ENCODE results near the gene TMEM272.

GRCh38 chr13:51840917-51841316 is 4.1 kb downstream of the TMEM272 start:
- TF ChIP-seq TARDBP (IDR thresholded peaks at IDR 0.05), result no peak
- no peak for TF ChIP-seq FOXK2 (IDR thresholded peaks at IDR 0.05)
- no peak for TF ChIP-seq FOXA1 (IDR thresholded peaks at IDR 0.05)
- TF ChIP-seq SP1 (IDR thresholded peaks at IDR 0.05), result no peak
- no peak for TF ChIP-seq FOXM1 (IDR thresholded peaks at IDR 0.05; ENCODE audit: borderline replicate concordance)
- no peak for TF ChIP-seq NFRKB (IDR thresholded peaks at IDR 0.05)
- TF ChIP-seq SUZ12 (IDR thresholded peaks at IDR 0.05), result no peak
- TF ChIP-seq HDGF (IDR thresholded peaks at IDR 0.05; ENCODE audit: borderline replicate concordance), result no peak
- no peak for TF ChIP-seq ELF4 (IDR thresholded peaks at IDR 0.05)
- no peak for TF ChIP-seq BHLHE40 (IDR thresholded peaks at IDR 0.05; ENCODE audit: borderline replicate concordance)
- TF ChIP-seq PKNOX1 (IDR thresholded peaks at IDR 0.05), result no peak
- no peak for TF ChIP-seq L3MBTL2 (conservative IDR thresholded peaks at IDR 0.05)
- TF ChIP-seq ZNF384 (IDR thresholded peaks at IDR 0.05), result no peak
- TF ChIP-seq CTBP1 (IDR thresholded peaks at IDR 0.05; ENCODE audit: borderline replicate concordance), result no peak

All from HEK293T (cell line).